ENCODE measurements around the gene SNHG17. TPM values are rescaled to one million over a fixed set of nuclear protein-coding genes. Genes with fewer than 3 reads are reported as not detected.

The SNHG17 gene
- 7.1 and 9.2 TPM in 2 replicates for total RNA-seq

GRCh38 chr20:38434770-38435554, at the start of gene SNHG17:
TSS of gene SNHG17 (minus strand) at chr20:38435328.

GRCh38 chr20:38472513-38473366, 37.6 kb upstream of the SNHG17 start, which contains the start of gene RALGAPB:
TSS of gene RALGAPB (plus strand) at chr20:38472843. CDS start at chr20:38488433, 15,590 bp downstream.

Small RNAs within 50 kb of the gene (small RNA-seq; reads per million reads assigned to genes)
- gene RF00056 (0.09 reads per million), gene SNORA60 (28.3 reads per million, percentile 97 among the genes with 10 or more reads in this experiment), gene SNORA71A (1,773 reads per million, percentile 100 among the genes with 10 or more reads in this experiment), gene SNORA71B (2,465 reads per million, percentile 100 among the genes with 10 or more reads in this experiment), gene SNORA71C (19.4 reads per million, percentile 96 among the genes with 10 or more reads in this experiment), gene SNORA71D (32,290 reads per million, percentile 100 among the genes with 10 or more reads in this experiment), gene SNORA71E (not detected)

Other genes with a start within 250 kb of the SNHG17 start
- 7.5 and 11.3 TPM in 2 replicates for gene KIAA1755, start 174.6 kb downstream of the SNHG17 start, total RNA-seq
- gene BPI, start 131.2 kb downstream of the SNHG17 start, total RNA-seq, result not detected in 2 replicates
- gene LBP, start 88.8 kb downstream of the SNHG17 start, total RNA-seq, result 0.11 TPM in 1 of 2 replicates, not detected in the other
- gene RALGAPB, start 37.5 kb upstream of the SNHG17 start, total RNA-seq, result 39.7 and 44.9 TPM in 2 replicates
- not detected in 2 replicates for gene ADIG, start 145.9 kb upstream of the SNHG17 start, total RNA-seq
- gene ARHGAP40, start 166.5 kb upstream of the SNHG17 start, total RNA-seq, result 15.1 and 16.5 TPM in 2 replicates